ENCODE data around the gene ANKS1A.

- no peak for TF ChIP-seq GATA2 (IDR thresholded peaks at IDR 0.05; ENCODE audit: low read depth, low read length)
- TF ChIP-seq GATA3 (IDR thresholded peaks at IDR 0.05; ENCODE audit: low read depth, low read length), result no peak
Observed at GRCh38 chr6:34852406-34853085, 36.5 kb upstream of the ANKS1A start.
